Posterior vena cava (tissue), 2 donors: ENCODE measurements around the gene LRSAM1. TPM values are rescaled to one million over a fixed set of nuclear protein-coding genes. Genes with fewer than 3 reads are reported as not detected.
"Not testable (repeated sequence)": the region's sequence is repeated elsewhere in the genome, so short reads cannot be mapped to it uniquely, and the experiment has no call there.

Experiments
- DNase-seq: peaks from one replicate; pipeline ENCODE4 v3.0.0-alpha.2; 2020; ENCODE audit warnings: low spot score
- intact Hi-C, 2 donors: fragments of 100-400 bp; cut with DNase I; formaldehyde crosslinking; loops; one replicate each; pipeline versions ENCODE4 v1.14.1 to v1.14.2; 2022 to 2023
- total RNA-seq, 2 donors: library from RNA; stranded (reverse); fragmentation: NEBNext Ultra II Directional; extraction: Animal tissue kit (Norgen Biotek cat#: 25700); gene quantifications; one replicate each; pipeline ENCODE4 v1.2.1, GENCODE V29; 2021
- donor health status: DM: yes; HTN: yes; CAD: no.
- donor health status: DM: yes; HTN: yes; CAD: no.

The LRSAM1 gene
- total RNA-seq, 2 donors from 2014 or later = 15.6 to 16.9 TPM

- intact Hi-C loops = no loop called here
- peak; percentile 86 for DNase-seq
Measured at GRCh38 chr9:127451858-127452656, 747 bp downstream of the LRSAM1 start.

- intact Hi-C loops = no loop called here
- no peak for DNase-seq
Measured at GRCh38 chr9:127452691-127453090, 1.4 kb downstream of the LRSAM1 start.

GRCh38 chr9:127455324-127455992, 4.1 kb downstream of the LRSAM1 start:
- no peak for DNase-seq

GRCh38 chr9:127457191-127457878, 6.0 kb downstream of the LRSAM1 start:
- intact Hi-C loops = no loop called here
- no peak for DNase-seq

More at GRCh38 chr9:127455324-127455992, 4.1 kb downstream of the LRSAM1 start:
- intact Hi-C loops = no loop called here

- no peak for DNase-seq
- intact Hi-C loops = no loop called here
Measured at GRCh38 chr9:127458921-127459320, 7.6 kb downstream of the LRSAM1 start.

- no peak for DNase-seq
- intact Hi-C loops = no loop called here
Measured at GRCh38 chr9:127463382-127463781, 12.1 kb downstream of the LRSAM1 start.

- DNase-seq = no peak
- intact Hi-C loops = no loop called here
Measured at GRCh38 chr9:127463911-127464310, 12.6 kb downstream of the LRSAM1 start.

- DNase-seq, intact Hi-C loops: not testable (repeated sequence)
Measured at GRCh38 chr9:127466407-127466917, 15.2 kb downstream of the LRSAM1 start.

DNA sequence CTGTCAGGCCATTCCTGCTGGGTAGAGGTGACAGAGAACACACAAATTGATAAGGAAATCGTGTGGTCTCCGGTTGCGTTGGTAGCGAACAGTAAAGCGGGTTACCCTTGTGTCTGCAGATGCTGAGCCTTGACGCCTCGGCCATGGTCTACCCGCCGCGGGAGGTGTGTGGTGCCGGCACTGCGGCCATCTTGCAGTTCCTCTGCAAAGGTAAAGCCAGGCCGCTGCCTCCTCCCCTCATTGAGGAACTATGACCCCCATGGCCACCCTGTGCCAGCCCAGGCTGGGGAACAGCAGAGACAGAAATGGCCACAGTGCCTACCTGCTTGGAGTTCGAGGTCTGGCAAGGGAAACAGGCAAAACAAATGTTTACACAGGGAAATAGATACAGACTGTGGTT, 16.3 kb downstream of the LRSAM1 start:
- intact Hi-C loops = no loop called here
- DNase-seq = no peak

- DNase-seq = no peak
- intact Hi-C loops = no loop called here
Measured at GRCh38 chr9:127470662-127471061, 19.4 kb downstream of the LRSAM1 start.

DNA sequence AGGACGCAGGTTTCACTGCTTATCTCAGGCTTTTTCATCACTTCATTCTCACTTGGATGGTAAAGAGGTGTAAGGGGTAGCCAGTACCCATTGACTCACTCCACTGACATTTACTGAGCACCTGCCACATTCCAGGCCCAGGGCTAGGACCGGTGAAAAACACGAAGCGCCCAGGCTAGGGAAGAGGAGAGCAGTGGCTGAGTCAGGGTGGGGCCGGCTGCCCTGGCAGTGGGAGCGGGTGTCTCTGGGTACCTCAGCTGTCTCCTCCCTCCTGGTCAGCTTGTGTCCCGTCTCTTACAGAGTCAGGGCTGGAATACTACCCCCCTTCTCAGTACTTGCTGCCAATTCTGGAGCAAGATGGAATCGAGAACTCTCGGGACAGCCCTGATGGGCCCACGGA, 22.2 kb downstream of the LRSAM1 start:
- DNase-seq = no peak
- intact Hi-C loops = no loop called here

DNA sequence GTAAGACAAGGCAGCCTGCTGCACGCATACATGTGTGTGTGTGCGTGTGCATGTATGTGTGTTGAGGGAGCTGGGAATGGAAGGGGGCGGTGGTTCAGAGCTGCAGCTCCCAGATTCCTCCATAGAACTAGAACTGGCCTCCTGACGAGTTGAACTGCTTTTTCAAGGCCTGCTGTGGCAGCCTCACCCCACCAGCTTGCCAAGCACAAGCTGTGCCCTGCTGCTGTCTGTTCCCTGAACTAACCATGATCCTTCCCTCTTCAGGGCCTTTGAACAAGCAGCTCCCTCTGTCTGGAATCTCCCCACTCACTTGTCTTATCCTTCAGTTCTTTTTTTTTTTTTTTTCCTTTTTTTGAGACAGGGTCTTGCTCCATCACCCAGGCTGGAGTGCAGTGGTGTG, 22.6 kb downstream of the LRSAM1 start:
- no peak for DNase-seq
- intact Hi-C loops = no loop called here

DNA sequence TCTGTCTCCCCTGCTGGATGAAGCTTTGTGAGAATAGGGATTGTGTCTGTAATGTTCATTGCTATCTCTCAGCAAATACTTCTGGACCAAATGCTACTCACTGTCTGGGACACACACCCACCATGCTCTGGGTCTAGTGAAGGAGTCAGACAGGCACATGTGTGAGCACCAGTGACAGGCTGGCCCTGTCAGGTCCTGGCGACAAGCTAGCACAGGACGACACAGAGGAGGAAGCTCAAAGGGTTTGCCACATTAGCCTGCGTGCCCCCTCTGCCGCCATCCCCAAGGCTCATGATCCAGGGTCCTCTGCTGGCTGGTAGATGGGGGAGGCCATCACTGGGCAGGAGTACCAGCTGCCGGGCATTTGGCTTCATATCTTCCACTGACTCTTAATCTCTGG, 23.3 kb downstream of the LRSAM1 start:
- no peak for DNase-seq
- intact Hi-C loops = no loop called here

DNA sequence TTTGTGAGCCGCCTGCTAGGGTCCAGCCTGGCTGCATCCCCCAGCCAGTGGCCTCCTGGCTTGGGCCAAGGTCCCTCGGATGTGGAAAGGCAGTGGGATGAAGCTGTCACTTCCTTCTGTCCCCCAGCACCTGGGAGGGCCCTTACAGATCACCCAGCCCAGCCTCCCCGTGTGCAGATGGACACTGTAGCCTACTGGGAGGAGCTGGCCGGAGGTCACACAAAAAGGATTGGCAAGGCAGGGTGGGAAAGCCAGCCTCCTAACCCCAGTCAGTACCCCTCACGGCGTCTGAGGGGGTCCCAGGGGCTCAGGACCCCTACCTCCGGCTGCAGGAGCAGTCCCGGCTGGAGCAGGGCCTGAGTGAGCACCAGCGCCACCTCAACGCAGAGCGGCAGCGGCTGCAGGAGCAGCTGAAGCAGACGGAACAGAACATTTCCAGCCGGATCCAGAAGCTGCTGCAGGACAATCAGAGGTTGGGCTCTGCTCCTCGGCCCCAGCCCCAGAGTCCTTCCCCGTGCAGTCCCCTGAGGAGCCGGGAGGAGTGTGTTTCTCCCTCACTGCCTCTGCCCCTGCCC, 28.3 kb downstream of the LRSAM1 start:
- DNase-seq = no peak
- intact Hi-C loops = loop anchor here in 1 of 2 donors (2.0 kb wide), 1 partner anchor 27 kb away; no protein-coding TSS in a partner anchor

DNA sequence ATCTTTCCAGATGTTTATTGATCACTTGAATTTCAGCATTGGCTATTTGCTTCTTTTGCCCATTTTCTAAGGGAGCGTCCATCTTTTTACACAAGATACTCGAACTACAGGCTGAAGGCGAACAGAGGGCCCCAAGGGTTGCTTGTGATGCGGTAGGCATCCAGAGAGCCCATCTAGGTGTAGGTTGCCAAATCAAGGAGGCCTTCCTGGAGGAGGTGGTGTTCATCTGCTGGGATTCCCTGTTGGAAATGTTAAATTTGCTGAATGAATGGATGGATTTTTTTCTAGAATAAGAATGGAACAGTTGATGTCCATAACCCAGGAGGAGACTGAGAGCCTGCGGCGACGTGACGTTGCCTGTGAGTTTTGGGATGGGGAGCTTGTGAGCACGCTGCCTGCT, 31.4 kb downstream of the LRSAM1 start:
- DNase-seq = no peak
- intact Hi-C loops = no loop called here

- intact Hi-C loops = no loop called here
Measured at GRCh38 chr9:127485995-127486394, 34.7 kb downstream of the LRSAM1 start.

GRCh38 chr9:127488946-127489345, 37.6 kb downstream of the LRSAM1 start:
- DNase-seq = no peak
- intact Hi-C loops = no loop called here

More at GRCh38 chr9:127485995-127486394, 34.7 kb downstream of the LRSAM1 start:
- no peak for DNase-seq

GRCh38 chr9:127489471-127490115, 38.3 kb downstream of the LRSAM1 start:
- DNase-seq = peak; percentile 74
- intact Hi-C loops = no loop called here

DNA sequence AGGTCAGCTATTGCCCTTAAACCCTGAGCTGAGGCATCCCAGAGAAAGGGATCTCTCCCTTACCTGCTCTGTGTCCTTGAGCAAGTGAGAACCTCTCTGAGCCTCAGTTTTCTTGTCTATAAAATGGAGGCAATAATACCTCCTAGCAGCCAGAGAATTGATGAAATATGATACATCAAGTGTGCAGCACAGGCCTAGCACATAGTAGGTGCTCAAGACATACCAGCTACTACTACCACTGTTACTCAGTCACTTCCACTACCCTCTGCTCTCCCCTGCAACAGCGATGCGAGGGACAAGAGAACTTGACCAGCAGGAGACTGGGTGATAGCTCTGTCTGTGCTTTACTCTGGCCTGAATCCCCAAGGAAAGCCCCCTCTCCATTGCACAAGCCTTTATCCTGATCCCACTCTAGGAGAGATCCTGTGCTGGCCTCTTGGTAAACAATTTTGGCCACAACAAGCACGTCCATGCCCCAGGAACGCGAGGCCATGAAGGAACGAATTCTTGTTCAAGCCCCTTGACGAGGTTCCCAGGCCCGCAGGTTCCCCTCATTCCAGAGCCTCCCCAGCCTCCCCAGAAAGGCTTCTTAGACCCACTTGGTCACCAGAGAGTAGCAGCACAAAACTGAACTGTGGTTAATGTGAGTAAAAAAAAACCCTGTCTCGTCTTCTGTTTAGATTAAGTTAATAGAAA, 39.4 kb downstream of the LRSAM1 start:
- intact Hi-C loops = no loop called here
- DNase-seq = no peak
